Retinal pigment epithelial cell (primary cell): ENCODE data around the gene IDI1.
"Not testable (repeated sequence)": the region's sequence is repeated elsewhere in the genome, so short reads cannot be mapped to it uniquely, and the experiment has no call there.

Experiments
- DNase-seq: peaks from one replicate; pipeline ENCODE4 v3.0.0-alpha.2; 2010; ENCODE audit warnings: low read depth
- H3K4me3 ChIP-seq: 2 replicates; pipeline ENCODE4 v1.5.1; 2011; ENCODE audit warnings: mild to moderate bottlenecking, low read length, control low read depth, moderate library complexity
- TF ChIP-seq, protein P1 (sequence below): conservative IDR thresholded peaks from 2 replicates; pipeline ENCODE4 v1.5.1; 2011; ENCODE audit warnings: low read depth, low read length, control low read depth, inconsistent platforms

Gene IDI1

GRCh38 chr10:1044964-1045363 lies 4.0 kb downstream of the IDI1 start:
- peak overlapping the region; percentile 50 for H3K4me3 ChIP-seq
- TF ChIP-seq, protein P1, sequence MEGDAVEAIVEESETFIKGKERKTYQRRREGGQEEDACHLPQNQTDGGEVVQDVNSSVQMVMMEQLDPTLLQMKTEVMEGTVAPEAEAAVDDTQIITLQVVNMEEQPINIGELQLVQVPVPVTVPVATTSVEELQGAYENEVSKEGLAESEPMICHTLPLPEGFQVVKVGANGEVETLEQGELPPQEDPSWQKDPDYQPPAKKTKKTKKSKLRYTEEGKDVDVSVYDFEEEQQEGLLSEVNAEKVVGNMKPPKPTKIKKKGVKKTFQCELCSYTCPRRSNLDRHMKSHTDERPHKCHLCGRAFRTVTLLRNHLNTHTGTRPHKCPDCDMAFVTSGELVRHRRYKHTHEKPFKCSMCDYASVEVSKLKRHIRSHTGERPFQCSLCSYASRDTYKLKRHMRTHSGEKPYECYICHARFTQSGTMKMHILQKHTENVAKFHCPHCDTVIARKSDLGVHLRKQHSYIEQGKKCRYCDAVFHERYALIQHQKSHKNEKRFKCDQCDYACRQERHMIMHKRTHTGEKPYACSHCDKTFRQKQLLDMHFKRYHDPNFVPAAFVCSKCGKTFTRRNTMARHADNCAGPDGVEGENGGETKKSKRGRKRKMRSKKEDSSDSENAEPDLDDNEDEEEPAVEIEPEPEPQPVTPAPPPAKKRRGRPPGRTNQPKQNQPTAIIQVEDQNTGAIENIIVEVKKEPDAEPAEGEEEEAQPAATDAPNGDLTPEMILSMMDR: no peak
- no peak for DNase-seq

- TF ChIP-seq, protein P1: no peak
- no peak for DNase-seq
- H3K4me3 ChIP-seq: peak overlapping the region; percentile 50
Observed at GRCh38 chr10:1044146-1044545, 4.8 kb downstream of the IDI1 start.

GRCh38 chr10:1043532-1043995 lies 5.4 kb downstream of the IDI1 start:
- no peak for DNase-seq
- TF ChIP-seq, protein P1: no peak
- H3K4me3 ChIP-seq: no peak overlapping the region

GRCh38 chr10:1041514-1041913 lies 7.4 kb downstream of the IDI1 start:
- TF ChIP-seq, protein P1: no peak
- DNase-seq: no peak
- no peak overlapping the region for H3K4me3 ChIP-seq

DNA sequence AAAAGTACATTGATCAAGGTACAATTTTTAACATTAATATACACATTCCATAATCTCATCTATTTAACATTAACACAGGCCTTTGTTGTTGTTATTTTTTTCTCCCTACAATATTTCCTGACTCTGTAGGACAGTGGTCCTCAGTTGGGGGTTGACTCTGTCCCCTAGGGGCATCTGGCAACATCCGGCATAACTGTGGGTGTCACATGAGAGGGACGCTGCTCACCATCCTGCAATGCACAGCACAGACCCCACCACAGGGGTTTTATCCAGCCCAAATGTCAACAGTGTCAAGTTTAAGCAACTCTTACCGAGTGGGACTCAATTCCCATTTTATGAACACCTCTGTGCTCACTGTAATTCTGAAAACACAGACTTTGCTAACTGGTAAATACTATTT lies 8.8 kb downstream of the IDI1 start:
- no peak overlapping the region for H3K4me3 ChIP-seq
- no peak for DNase-seq
- TF ChIP-seq, protein P1: no peak

GRCh38 chr10:1038769-1039168 lies 10.2 kb downstream of the IDI1 start:
- not testable (repeated sequence) for H3K4me3 ChIP-seq, DNase-seq

GRCh38 chr10:1037098-1037497 lies 11.8 kb downstream of the IDI1 start:
- TF ChIP-seq, protein P1: no peak

GRCh38 chr10:1036341-1036791 lies 12.6 kb downstream of the IDI1 start:
- no peak overlapping the region for H3K4me3 ChIP-seq
- DNase-seq: peak; percentile 96
- TF ChIP-seq, protein P1: no peak

More at GRCh38 chr10:1037098-1037497, 11.8 kb downstream of the IDI1 start:
- H3K4me3 ChIP-seq: no peak overlapping the region
- no peak for DNase-seq
